ENCODE results near the gene MMRN1.

The MMRN1 gene

GRCh38 chr4:89904524-89904923 lies 9.9 kb downstream of the MMRN1 start (continued):
- TF ChIP-seq ZNF777 (tag by site-specific recombination; IDR thresholded peaks at IDR 0.05; ENCODE audit: borderline replicate concordance) (no peak), ZNF626 (tag by site-specific recombination; IDR thresholded peaks at IDR 0.05) (no peak), ZNF114 (tag by site-specific recombination; IDR thresholded peaks at IDR 0.05) (no peak), TRIM28 (IDR thresholded peaks at IDR 0.05; ENCODE audit: borderline replicate concordance, low read length) (no peak), HIC1 (tag by site-specific recombination; IDR thresholded peaks at IDR 0.05) (peak; percentile 49; the same call in 1 of the 2 replicates), SP3 (tag by site-specific recombination; IDR thresholded peaks at IDR 0.05) (no peak), ZFP3 (tag by site-specific recombination; IDR thresholded peaks at IDR 0.05; ENCODE audit: low read depth) (no peak), ZBTB7A (tag by site-specific recombination; IDR thresholded peaks at IDR 0.05; ENCODE audit: low read depth) (no peak), PATZ1 (tag by site-specific recombination; IDR thresholded peaks at IDR 0.05) (no peak), AEBP2 (tag by site-specific recombination; IDR thresholded peaks at IDR 0.05; ENCODE audit: borderline replicate concordance) (no peak), ZNF747 (tag by site-specific recombination; IDR thresholded peaks at IDR 0.05) (no peak), ZNF266 (tag by site-specific recombination; IDR thresholded peaks at IDR 0.05; ENCODE audit: low read depth) (no peak), FEZF1 (tag by site-specific recombination; IDR thresholded peaks at IDR 0.05) (peak; percentile 76), ZNF350 (tag by site-specific recombination; IDR thresholded peaks at IDR 0.05) (no peak), ZNF449 (tag by site-specific recombination; IDR thresholded peaks at IDR 0.05) (no peak), ZNF23 (tag by site-specific recombination; IDR thresholded peaks at IDR 0.05; ENCODE audit: borderline replicate concordance) (no peak), ZNF707 (tag by site-specific recombination; IDR thresholded peaks at IDR 0.05) (no peak), ZNF624 (tag by site-specific recombination; IDR thresholded peaks at IDR 0.05) (no peak), ZNF423 (tag by site-specific recombination; IDR thresholded peaks at IDR 0.05) (no peak), ZBTB1 (tag by site-specific recombination; IDR thresholded peaks at IDR 0.05) (no peak), ZNF843 (tag by site-specific recombination; IDR thresholded peaks at IDR 0.05) (peak; percentile 42; the same call in 1 of the 2 replicates), SP2 (tag by site-specific recombination; IDR thresholded peaks at IDR 0.05) (no peak), ZNF341 (tag by site-specific recombination; IDR thresholded peaks at IDR 0.05; ENCODE audit: low read depth) (no peak), ZNF580 (tag by site-specific recombination; IDR thresholded peaks at IDR 0.05) (0 out of 2 replicates have a peak, but pooled peaks have one; percentile 43), ZNF138 (tag by site-specific recombination; IDR thresholded peaks at IDR 0.05; ENCODE audit: borderline replicate concordance) (no peak), MEIS1 (CRISPR knock-in tag; IDR thresholded peaks at IDR 0.05; ENCODE audit: borderline replicate concordance) (no peak), ZNF621 (tag by site-specific recombination; IDR thresholded peaks at IDR 0.05) (no peak), PRDM6 (tag by site-specific recombination; IDR thresholded peaks at IDR 0.05) (peak; percentile 51), KLF8 (tag by site-specific recombination; IDR thresholded peaks at IDR 0.05) (peak; percentile 23; the same call in 1 of the 2 replicates), ZBTB44 (tag by site-specific recombination; IDR thresholded peaks at IDR 0.05) (no peak)
